Measurements from ENCODE around the gene CLDN8. TPM values are rescaled to one million over a fixed set of nuclear protein-coding genes. Genes with fewer than 3 reads are reported as not detected.

Gene CLDN8
- polyA plus RNA-seq, 1 of the 3 experiments (the other 2 are of a cell fraction): not detected

GRCh38 chr21:30164796-30165195, 51.1 kb downstream of the CLDN8 start:
- Histone ChIP-seq H3K4me3 (ENCODE audit: low read depth in 2 of 2, low read length in 1 of 2) (no peak overlapping the region), H3K27me3 (ENCODE audit: insufficient read depth) (no peaks in the 10 kb centered on the region; the same call in 1 of the 2 replicates), H3K9me3 (no peaks in the 10 kb centered on the region), H3K4me2 (no peak overlapping the region), H3K9ac (no peak overlapping the region), H4K20me1 (ENCODE audit: insufficient read depth) (no peaks in the 10 kb centered on the region), H3K9me2 (no peaks in the 10 kb centered on the region), H3K36me3 (replicated peaks in 1 of 2; ENCODE audit: control insufficient read depth in 1 of 2, insufficient read depth in 2 of 2, low read length in 1 of 2) (no peaks in the 10 kb centered on the region), H3K79me2 (ENCODE audit: insufficient read depth) (no peaks in the 10 kb centered on the region), H3K4me1 (ENCODE audit: control insufficient read depth in 1 of 2, insufficient read depth in 2 of 2, low read depth in 1 of 2, low read length in 1 of 2) (no peaks in the 10 kb centered on the region), H2AFZ (ENCODE audit: low read depth) (no peak overlapping the region), H3F3A (replicated peaks; ENCODE audit: insufficient read depth) (no peaks in the 10 kb centered on the region), H3K27ac (ENCODE audit: low read depth in 2 of 2, low read length in 1 of 2) (no peak overlapping the region)
- POLR2A ChIA-PET: no interaction called here
- 0% methylated on average over 1 of the region's 1 CpG for WGBS (ENCODE audit: low lambda C conversion rate)
- CTCF ChIA-PET: no interaction called here
- TF ChIP-seq FOXM1 (IDR thresholded peaks at IDR 0.05; ENCODE audit: low read depth): no peak
- TF ChIP-seq RFX5 (IDR thresholded peaks at IDR 0.05; ENCODE audit: low read length): no peak
- TF ChIP-seq IRF3 (IDR thresholded peaks at IDR 0.05; ENCODE audit: low read depth, low read length): no peak
- no peak for TF ChIP-seq FOSL2 (IDR thresholded peaks at IDR 0.05; ENCODE audit: borderline replicate concordance, low read depth)
- TF ChIP-seq CHD2 (IDR thresholded peaks at IDR 0.05; ENCODE audit: low read length, partially characterized antibody): no peak
- TF ChIP-seq TAF1 (IDR thresholded peaks at IDR 0.05; ENCODE audit: borderline replicate concordance, low read depth, low read length): no peak
- no peak for TF ChIP-seq RCOR1 (IDR thresholded peaks at IDR 0.05; ENCODE audit: low read length)
- TF ChIP-seq YY1 (IDR thresholded peaks at IDR 0.05; ENCODE audit: low read depth): no peak
- no peak for TF ChIP-seq SMC3 (IDR thresholded peaks at IDR 0.05; ENCODE audit: low read depth, low read length)
- TF ChIP-seq GATA2 (CRISPR knock-in tag; IDR thresholded peaks at IDR 0.05): no peak
- TF ChIP-seq, protein P1, sequence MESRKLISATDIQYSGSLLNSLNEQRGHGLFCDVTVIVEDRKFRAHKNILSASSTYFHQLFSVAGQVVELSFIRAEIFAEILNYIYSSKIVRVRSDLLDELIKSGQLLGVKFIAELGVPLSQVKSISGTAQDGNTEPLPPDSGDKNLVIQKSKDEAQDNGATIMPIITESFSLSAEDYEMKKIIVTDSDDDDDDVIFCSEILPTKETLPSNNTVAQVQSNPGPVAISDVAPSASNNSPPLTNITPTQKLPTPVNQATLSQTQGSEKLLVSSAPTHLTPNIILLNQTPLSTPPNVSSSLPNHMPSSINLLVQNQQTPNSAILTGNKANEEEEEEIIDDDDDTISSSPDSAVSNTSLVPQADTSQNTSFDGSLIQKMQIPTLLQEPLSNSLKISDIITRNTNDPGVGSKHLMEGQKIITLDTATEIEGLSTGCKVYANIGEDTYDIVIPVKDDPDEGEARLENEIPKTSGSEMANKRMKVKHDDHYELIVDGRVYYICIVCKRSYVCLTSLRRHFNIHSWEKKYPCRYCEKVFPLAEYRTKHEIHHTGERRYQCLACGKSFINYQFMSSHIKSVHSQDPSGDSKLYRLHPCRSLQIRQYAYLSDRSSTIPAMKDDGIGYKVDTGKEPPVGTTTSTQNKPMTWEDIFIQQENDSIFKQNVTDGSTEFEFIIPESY (IDR thresholded peaks at IDR 0.05; ENCODE audit: borderline replicate concordance, low read depth): no peak
- TF ChIP-seq SIN3A (IDR thresholded peaks at IDR 0.05; ENCODE audit: borderline replicate concordance, low read depth, low read length): no peak
- TF ChIP-seq TCF12 (IDR thresholded peaks at IDR 0.05): no peak
- no peak for TF ChIP-seq EP300 (IDR thresholded peaks at IDR 0.05; ENCODE audit: borderline replicate concordance in 1 of 2, low read depth in 1 of 2, low read length in 1 of 2)
- no peak for TF ChIP-seq CTCF (IDR thresholded peaks at IDR 0.05)
- TF ChIP-seq ELF1 (IDR thresholded peaks at IDR 0.05): no peak
- no peak for TF ChIP-seq RXRA (IDR thresholded peaks at IDR 0.05; ENCODE audit: borderline replicate concordance, low read depth)
- TF ChIP-seq RAD21 (IDR thresholded peaks at IDR 0.05; ENCODE audit: low read length): no peak
- no peak for DNase-seq

Other genes with a start within 250 kb of the CLDN8 start
- not detected in 2 replicates for gene CLDN17, start 49.3 kb downstream of the CLDN8 start, polyA plus RNA-seq (2012; rRNA removed)
- gene KRTAP24-1, start 66.9 kb upstream of the CLDN8 start, polyA plus RNA-seq (2012; rRNA removed): not detected in 2 replicates
- not detected in 2 replicates for gene KRTAP25-1, start 73.4 kb upstream of the CLDN8 start, polyA plus RNA-seq (2012; rRNA removed)
- gene KRTAP26-1, start 104.2 kb upstream of the CLDN8 start, polyA plus RNA-seq (2012; rRNA removed): not detected in 2 replicates
- not detected in 2 replicates for gene KRTAP27-1, start 121.6 kb upstream of the CLDN8 start, polyA plus RNA-seq (2012; rRNA removed)
- gene KRTAP23-1, start 132.5 kb upstream of the CLDN8 start, polyA plus RNA-seq (2012; rRNA removed): not detected in 2 replicates
- not detected in 2 replicates for gene KRTAP13-2, start 156.2 kb upstream of the CLDN8 start, polyA plus RNA-seq (2012; rRNA removed)
- not detected in 2 replicates for gene KRTAP13-1, start 179.9 kb upstream of the CLDN8 start, polyA plus RNA-seq (2012; rRNA removed)
- not detected in 2 replicates for gene KRTAP13-3, start 209.8 kb upstream of the CLDN8 start, polyA plus RNA-seq (2012; rRNA removed)
- gene KRTAP13-4, start 214.1 kb upstream of the CLDN8 start, polyA plus RNA-seq (2012; rRNA removed): not detected in 2 replicates
- gene KRTAP15-1, start 224.2 kb upstream of the CLDN8 start, polyA plus RNA-seq (2012; rRNA removed): not detected in 2 replicates

All from SK-N-SH (cell line).